H1 (cell line): ENCODE data around the gene DHRS13. TPM values are rescaled to one million over a fixed set of nuclear protein-coding genes. Genes with fewer than 3 reads are reported as not detected.

Experiments
- CTCF ChIA-PET: fragments of 300-600 bp; sonication (Branson Sonifier 250); formaldehyde crosslinking; loops from one replicate; lab custom pipeline; 2021; ENCODE audit not compliant: partially characterized antibody; lab: Charles Lee
- POLR2A ChIA-PET: fragments of 300-600 bp; sonication (Branson Sonifier 250); formaldehyde crosslinking; loops from one replicate; lab custom pipeline; 2021; ENCODE audit warnings: inconsistent platforms; ENCODE audit not compliant: partially characterized antibody; lab: Charles Lee
- DNase-seq, 2 experiments: peaks; one replicate each; pipeline versions ENCODE4 v3.0.0 to v3.0.0-alpha.2; 2010 to 2022; ENCODE audit warnings: low spot score in 2 of 2, low read depth in 1 of 2, mixed read lengths in 1 of 2
- FAIRE-seq: peaks from 2 replicates; lab custom pipeline; 2011; peaks lifted over from hg19 to GRCh38; lab: Jason Lieb, UNC
- H2AFZ ChIP-seq: 2 replicates; pipeline ENCODE4 v1.8.1; 2012; ENCODE audit warnings: low read length, inconsistent platforms
- H2AK5ac ChIP-seq: 2 replicates; pipeline ENCODE4 v1.6.1; 2013; ENCODE audit warnings: low read depth, low read length
- H2BK120ac ChIP-seq: replicated peaks from 2 replicates; pipeline ENCODE3; 2013; ENCODE audit warnings: low read depth, low read length, inconsistent platforms
- H2BK12ac ChIP-seq: 2 replicates; pipeline ENCODE4 v1.6.1; 2013; ENCODE audit warnings: low read depth, low read length
- H2BK15ac ChIP-seq: 2 replicates; pipeline ENCODE4 v1.6.1; 2013; ENCODE audit warnings: low read length
- H2BK20ac ChIP-seq: 2 replicates; pipeline ENCODE4 v1.6.1; 2013; ENCODE audit warnings: low read length
- H2BK5ac ChIP-seq: 2 replicates; pipeline ENCODE4 v1.6.1; 2013; ENCODE audit warnings: low read depth, low read length
- H3K14ac ChIP-seq: 2 replicates; pipeline ENCODE4 v1.6.1; 2013; ENCODE audit warnings: inconsistent platforms; ENCODE audit not compliant: insufficient read length
- H3K18ac ChIP-seq: 2 replicates; pipeline ENCODE4 v1.6.1; 2013; ENCODE audit warnings: low read length; ENCODE audit errors: extremely low read depth
- H3K23ac ChIP-seq: 2 replicates; pipeline ENCODE4 v1.6.1; 2013; ENCODE audit warnings: inconsistent platforms; ENCODE audit not compliant: insufficient read length
- H3K23me2 ChIP-seq: 2 replicates; pipeline ENCODE4 v1.6.1; 2013; ENCODE audit warnings: low read depth, low read length
- H3K27ac ChIP-seq: 2 replicates; pipeline ENCODE4 v1.6.1; 2011; ENCODE audit warnings: low read depth, low read length, inconsistent platforms
- H3K27me3 ChIP-seq, 4 experiments: replicated peaks in 1 of 4; 1 replicate in 1 of 4; 2 replicates in 3 of 4; pipeline versions ENCODE4 v1.6.1 to v1.8.1; 2011 to 2013; ENCODE audit warnings: low read length in 3 of 4, mild to moderate bottlenecking in 3 of 4, inconsistent platforms in 2 of 4, mixed read lengths in 2 of 4, moderate library complexity in 1 of 4; ENCODE audit not compliant: control insufficient read depth in 3 of 4, insufficient read depth in 3 of 4; ENCODE audit errors: extremely low read depth in 1 of 4
- H3K36me3 ChIP-seq, 4 experiments: 2 replicates each; pipeline versions ENCODE4 v1.6.1 to v1.8.1; 2011 to 2013; ENCODE audit warnings: mild to moderate bottlenecking in 4 of 4, low read length in 3 of 4, moderate library complexity in 2 of 4, control low read depth in 1 of 4, inconsistent platforms in 1 of 4; ENCODE audit not compliant: insufficient read depth in 4 of 4, control insufficient read depth in 2 of 4
- H3K4ac ChIP-seq: replicated peaks from 2 replicates; pipeline ENCODE3; 2013; ENCODE audit warnings: low read length, low read depth, mixed read lengths, inconsistent platforms; ENCODE audit not compliant: insufficient read length
- H3K4me1 ChIP-seq, 4 experiments: replicated peaks in 1 of 4; 1 replicate in 1 of 4; 2 replicates in 3 of 4; pipeline versions ENCODE4 v1.6.1 to v1.8.1; 2011 to 2013; ENCODE audit warnings: low read length in 3 of 4, inconsistent platforms in 2 of 4, mixed read lengths in 1 of 4; ENCODE audit not compliant: insufficient read depth in 4 of 4, control insufficient read depth in 3 of 4
- H3K4me2 ChIP-seq, 2 experiments: 2 replicates each; pipeline versions ENCODE4 v1.6.1 to v1.8.1; 2011 to 2013; ENCODE audit warnings: low read depth in 2 of 2, low read length in 2 of 2, control low read depth in 1 of 2, inconsistent platforms in 1 of 2, mild to moderate bottlenecking in 1 of 2; ENCODE audit not compliant: insufficient read depth in 1 of 2
- H3K4me3 ChIP-seq, 4 experiments: fragments of 200-600, 300-600 bp in 1 of 4; sonication (generic), shearing (Covaris generic), sonication (Bioruptor Twin) in 1 of 4; 2 replicates each; pipeline versions ENCODE4 v1.5.1 to v1.8.1; 2011 to 2016; ENCODE audit warnings: low read length in 4 of 4, low read depth in 3 of 4, control low read depth in 2 of 4, inconsistent platforms in 2 of 4, mild to moderate bottlenecking in 2 of 4, mixed read lengths in 1 of 4, moderate library complexity in 1 of 4; ENCODE audit not compliant: insufficient read depth in 2 of 4; ENCODE audit errors: extremely low read depth in 1 of 4
- H3K56ac ChIP-seq: replicated peaks from 2 replicates; pipeline ENCODE3; 2013; ENCODE audit warnings: low read depth, mild to moderate bottlenecking, mixed read lengths, low read length, inconsistent platforms; ENCODE audit not compliant: insufficient read length
- H3K79me1 ChIP-seq: 2 replicates; pipeline ENCODE4 v1.6.1; 2013; ENCODE audit warnings: low read depth, low read length, control low read depth
- H3K79me2 ChIP-seq, 2 experiments: 2 replicates each; pipeline versions ENCODE4 v1.6.1 to v1.8.1; 2012 to 2013; ENCODE audit warnings: low read length in 2 of 2, mild to moderate bottlenecking in 2 of 2, inconsistent platforms in 1 of 2; ENCODE audit not compliant: insufficient read depth in 2 of 2, control insufficient read depth in 1 of 2
- H3K9ac ChIP-seq, 4 experiments: replicated peaks in 1 of 4; 1 replicate in 1 of 4; 2 replicates in 3 of 4; pipeline versions ENCODE4 v1.6.1 to v1.8.1; 2011 to 2013; ENCODE audit warnings: low read depth in 3 of 4, low read length in 3 of 4, control low read depth in 2 of 4, mild to moderate bottlenecking in 2 of 4, moderate library complexity in 2 of 4, inconsistent platforms in 1 of 4; ENCODE audit errors: extremely low read depth in 1 of 4
- H3K9me3 ChIP-seq, 2 experiments: 2 replicates each; pipeline versions ENCODE4 v1.6.1 to v1.8.1; 2012 to 2013; ENCODE audit warnings: mild to moderate bottlenecking in 2 of 2, moderate library complexity in 2 of 2, control low read depth in 1 of 2, inconsistent platforms in 1 of 2, low read depth in 1 of 2, low read length in 1 of 2, mixed read lengths in 1 of 2; ENCODE audit not compliant: insufficient read depth in 2 of 2
- H4K20me1 ChIP-seq, 2 experiments: replicated peaks in 1 of 2; 2 replicates each; pipeline versions ENCODE3 to v1.8.1; 2011 to 2013; ENCODE audit warnings: inconsistent platforms in 2 of 2, low read length in 2 of 2, mild to moderate bottlenecking in 1 of 2; ENCODE audit not compliant: insufficient read depth in 2 of 2, control insufficient read depth in 1 of 2
- H4K5ac ChIP-seq: 2 replicates; pipeline ENCODE4 v1.6.1; 2013; ENCODE audit warnings: low read length, low read depth, mixed read lengths, inconsistent platforms; ENCODE audit not compliant: insufficient read length
- H4K8ac ChIP-seq: 2 replicates; pipeline ENCODE4 v1.8.0; 2013; ENCODE audit warnings: mild to moderate bottlenecking, moderate library complexity, low read length, inconsistent platforms; ENCODE audit not compliant: insufficient read depth; ENCODE audit errors: extremely low read depth
- H4K91ac ChIP-seq: replicated peaks from 2 replicates; pipeline ENCODE3; 2013; ENCODE audit warnings: low read length, mixed read lengths, inconsistent platforms; ENCODE audit not compliant: insufficient read length
- ATF2 ChIP-seq: IDR thresholded peaks from 2 replicates; pipeline ENCODE4 v1.6.1; 2012; ENCODE audit warnings: low read length, inconsistent platforms
- CEBPB ChIP-seq: IDR thresholded peaks from 2 replicates; pipeline ENCODE4 v1.6.1; 2012; ENCODE audit warnings: low read depth, low read length
- E2F6 ChIP-seq: IDR thresholded peaks from 2 replicates; pipeline ENCODE4 v1.6.1; 2012; ENCODE audit warnings: inconsistent platforms
- KDM1A ChIP-seq: fragments of 200-600, 300-600 bp; sonication (generic); IDR thresholded peaks from 2 replicates; pipeline ENCODE4 v1.7.1; 2016; ENCODE audit warnings: mild to moderate bottlenecking, low read length, borderline replicate concordance
- KDM5A ChIP-seq: fragments of 200-600 bp; IDR thresholded peaks from 2 replicates; pipeline ENCODE4 v1.7.1; 2012; ENCODE audit warnings: mild to moderate bottlenecking, low read length, inconsistent platforms, mixed read lengths
- RAD21 ChIP-seq, 2 experiments: IDR thresholded peaks in 1 of 2; conservative IDR thresholded peaks in 1 of 2; 2 replicates each; pipeline ENCODE4 v1.6.1; 2011; ENCODE audit warnings: low read depth in 2 of 2, low read length in 2 of 2, improper control_type of control experiment in 1 of 2, inconsistent platforms in 1 of 2, mild to moderate bottlenecking in 1 of 2, moderate library complexity in 1 of 2
- WGBS, 2 experiments: shearing (Covaris generic) in 1 of 2; methylation state at CpG; one replicate each; pipeline versions ENCODE4 v1.1.6 to v1.1.7; 2013 to 2015; ENCODE audit warnings: low lambda C conversion rate in 2 of 2, mixed read lengths in 2 of 2, inconsistent platforms in 1 of 2, low coverage in 1 of 2, missing lambda C conversion rate in 1 of 2; ENCODE audit not compliant: insufficient replicate concordance in 2 of 2, insufficient coverage in 1 of 2, insufficient read length in 1 of 2; ENCODE audit errors: extremely low coverage in 1 of 2, missing lambda C conversion rate in 1 of 2; 5-methylcytosine and 5-hydroxymethylcytosine counted together
- polyA plus RNA-seq, 7 experiments: library from polyadenylated mRNA; depleted of rRNA in 3 of 7; stranded (reverse) in 5 of 7; unstranded in 2 of 7; fragments of >200 nt in 5 of 7; fragments of 200-250 nt in 2 of 7; gene quantifications; 1 replicate in 5 of 7; 2 replicates in 1 of 7; 4 replicates in 1 of 7; pipeline versions ENCODE4 v1.2.1 to v1.2.3, GENCODE V29; 2011 to 2013; ENCODE audit warnings: missing spikeins in 2 of 7, mixed read lengths in 2 of 7
- total RNA-seq: library from RNA; stranded (reverse); fragmentation: NEBNext Ultra II Directional; extraction: Animal tissue kit (Norgen Biotek cat#: 25700); gene quantifications from 2 replicates; pipeline ENCODE4 v1.2.1, GENCODE V29; 2021
- TF ChIP-seq, protein P1 (sequence below), 3 experiments: IDR thresholded peaks; 1 replicate in 2 of 3; 2 replicates in 1 of 3; pipeline versions ENCODE4 v1.5.1 to v1.6.1; 2011; ENCODE audit warnings: low read length in 3 of 3, mild to moderate bottlenecking in 3 of 3, inconsistent platforms in 2 of 3, low read depth in 1 of 3, moderate library complexity in 1 of 3; ENCODE audit not compliant: insufficient read depth in 1 of 3; ENCODE audit errors: control extremely low read depth in 1 of 3

The DHRS13 gene
- total and polyA plus RNA-seq, 2 of the 8 experiments (the other 6 are each of a cell fraction or from before 2014, with no cell fraction given), result 23.7 to 30.0 TPM

- Histone ChIP-seq H3K4me3 (no peak overlapping the region), H2AFZ (no peak overlapping the region), H2BK20ac (no peak overlapping the region), H3K4me1 (no peaks in the 10 kb centered on the region), H4K20me1 (peaks cover 10 to 14% of the 10 kb centered on the region in 2 experiments), H4K8ac (no peak overlapping the region), H3K79me2 (peaks cover 14 to 90% of the 10 kb centered on the region in 2 experiments), H2BK12ac (no peak overlapping the region), H2BK15ac (no peak overlapping the region), H2BK120ac (no peak overlapping the region), H3K27me3 (no peaks in the 10 kb centered on the region), H4K91ac (no peak overlapping the region), H3K27ac (no peak overlapping the region), H2AK5ac (no peak overlapping the region), H3K4me2 (no peak overlapping the region), H3K9ac (no peak overlapping the region), H3K23me2 (no peaks in the 10 kb centered on the region), H4K5ac (no peak overlapping the region), H3K36me3 (peaks cover 5 to 29% (median 15%) of the 10 kb centered on the region in 4 experiments; a peak in 7 of 8 replicates), H3K14ac (no peak overlapping the region), H3K56ac (no peak overlapping the region), H3K18ac (no peak overlapping the region), H3K23ac (no peak overlapping the region), H3K9me3 (no peaks in the 10 kb centered on the region), H3K4ac (no peak overlapping the region), H3K79me1 (peaks cover 20% of the 10 kb centered on the region), H2BK5ac (no peak overlapping the region)
- POLR2A ChIA-PET, result interaction anchor here (0.8 to 6.8 kb wide), 10 partner anchors 10 to 207 kb away, joined by 3 to 29 read pairs (median 4); partner anchors contain the start of gene TLCD1
- no peak for DNase-seq
- TF ChIP-seq KDM1A (no peak), ATF2 (no peak), KDM5A (no peak), RAD21 (IDR thresholded peaks at IDR 0.05 in 1 of 2, conservative IDR thresholded peaks at IDR 0.05 in 1 of 2; ENCODE audit: low read depth in 2 of 2, low read length in 2 of 2) (no peak), E2F6 (no peak), CEBPB (no peak)
- TF ChIP-seq, protein P1, sequence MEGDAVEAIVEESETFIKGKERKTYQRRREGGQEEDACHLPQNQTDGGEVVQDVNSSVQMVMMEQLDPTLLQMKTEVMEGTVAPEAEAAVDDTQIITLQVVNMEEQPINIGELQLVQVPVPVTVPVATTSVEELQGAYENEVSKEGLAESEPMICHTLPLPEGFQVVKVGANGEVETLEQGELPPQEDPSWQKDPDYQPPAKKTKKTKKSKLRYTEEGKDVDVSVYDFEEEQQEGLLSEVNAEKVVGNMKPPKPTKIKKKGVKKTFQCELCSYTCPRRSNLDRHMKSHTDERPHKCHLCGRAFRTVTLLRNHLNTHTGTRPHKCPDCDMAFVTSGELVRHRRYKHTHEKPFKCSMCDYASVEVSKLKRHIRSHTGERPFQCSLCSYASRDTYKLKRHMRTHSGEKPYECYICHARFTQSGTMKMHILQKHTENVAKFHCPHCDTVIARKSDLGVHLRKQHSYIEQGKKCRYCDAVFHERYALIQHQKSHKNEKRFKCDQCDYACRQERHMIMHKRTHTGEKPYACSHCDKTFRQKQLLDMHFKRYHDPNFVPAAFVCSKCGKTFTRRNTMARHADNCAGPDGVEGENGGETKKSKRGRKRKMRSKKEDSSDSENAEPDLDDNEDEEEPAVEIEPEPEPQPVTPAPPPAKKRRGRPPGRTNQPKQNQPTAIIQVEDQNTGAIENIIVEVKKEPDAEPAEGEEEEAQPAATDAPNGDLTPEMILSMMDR (IDR thresholded peaks at IDR 0.05; ENCODE audit: control extremely low read depth in 1 of 3, insufficient read depth in 1 of 3, low read depth in 1 of 3, low read length in 3 of 3), result peak in 1 of 3 experiments; percentile 7; a peak in 1 of 4 replicates
- FAIRE-seq, result no peak
- CTCF ChIA-PET, result interaction anchor here (0.6 to 16.4 kb wide), 10 partner anchors 12 to 335 kb away, joined by 3 to 123 read pairs (median 5); no protein-coding TSS in a partner anchor
- 94% methylated on average over 2 of the region's 2 CpGs; no CpG with 5 or more reads in 1 of the 2 experiments for WGBS, 2 experiments
Observed at GRCh38 chr17:28929787-28930186, 26.9 kb upstream of the DHRS13 start.
